Measurements from ENCODE around the gene SNRPE. TPM values are rescaled to one million over a fixed set of nuclear protein-coding genes. Genes with fewer than 3 reads are reported as not detected.

The SNRPE gene
- 100 to 1,000 TPM in 2 of 4 donors, 10 to 100 TPM in 2; 46.3 to 156 (median 111) TPM for polyA plus RNA-seq
- long read RNA-seq, donor 1 = 0 reads
- long read RNA-seq, donor 2, transcript SNRPE-202 (5 exons, 942 nt) = major isoform, 57 of 67 reads
- long read RNA-seq, donor 2, partial matches to known transcripts = 0 of 67 reads
- long read RNA-seq, donor 2, other reads (novel, unspliced or antisense) = 6 of 67 reads
- long read RNA-seq, donor 3, transcript SNRPE-202 (5 exons, 942 nt) = major isoform, 130 of 156 reads
- long read RNA-seq, donor 3, transcript SNRPE-206 (4 exons, 967 nt) = minor isoform, 6 of 156 reads
- long read RNA-seq, donor 3, partial matches to known transcripts = 8 of 156 reads
- long read RNA-seq, donor 3, other reads (novel, unspliced or antisense) = 6 of 156 reads
- long read RNA-seq, donor 4, transcript SNRPE-202 (5 exons, 942 nt) = major isoform, 6 of 7 reads
- long read RNA-seq, donor 4, partial matches to known transcripts = 0 of 7 reads
- long read RNA-seq, donor 4, other reads (novel, unspliced or antisense) = 0 of 7 reads
- long read RNA-seq, donor 5, transcript SNRPE-202 (5 exons, 942 nt) = major isoform, 48 of 67 reads
- long read RNA-seq, donor 5, partial matches to known transcripts = 17 of 67 reads
- long read RNA-seq, donor 5, other reads (novel, unspliced or antisense) = 0 of 67 reads
- long read RNA-seq, donor 6, transcript SNRPE-202 (5 exons, 942 nt) = major isoform, 80 of 89 reads
- long read RNA-seq, donor 6, partial matches to known transcripts = 0 of 89 reads
- long read RNA-seq, donor 6, other reads (novel, unspliced or antisense) = 6 of 89 reads
- long read RNA-seq, donor 7 = 0 reads
- long read RNA-seq, donor 8, transcript SNRPE-202 (5 exons, 942 nt) = major isoform, 12 of 13 reads
- long read RNA-seq, donor 8, partial matches to known transcripts = 0 of 13 reads
- long read RNA-seq, donor 8, other reads (novel, unspliced or antisense) = 0 of 13 reads
- long read RNA-seq, donor 9, transcript SNRPE-202 (5 exons, 942 nt) = major isoform, 19 of 20 reads
- long read RNA-seq, donor 9, partial matches to known transcripts = 0 of 20 reads
- long read RNA-seq, donor 9, other reads (novel, unspliced or antisense) = 0 of 20 reads
- long read RNA-seq, donor 10, transcript SNRPE-202 (5 exons, 942 nt) = major isoform, 168 of 198 reads
- long read RNA-seq, donor 10, partial matches to known transcripts = 0 of 198 reads
- long read RNA-seq, donor 10, other reads (novel, unspliced or antisense) = 17 of 198 reads

DNA sequence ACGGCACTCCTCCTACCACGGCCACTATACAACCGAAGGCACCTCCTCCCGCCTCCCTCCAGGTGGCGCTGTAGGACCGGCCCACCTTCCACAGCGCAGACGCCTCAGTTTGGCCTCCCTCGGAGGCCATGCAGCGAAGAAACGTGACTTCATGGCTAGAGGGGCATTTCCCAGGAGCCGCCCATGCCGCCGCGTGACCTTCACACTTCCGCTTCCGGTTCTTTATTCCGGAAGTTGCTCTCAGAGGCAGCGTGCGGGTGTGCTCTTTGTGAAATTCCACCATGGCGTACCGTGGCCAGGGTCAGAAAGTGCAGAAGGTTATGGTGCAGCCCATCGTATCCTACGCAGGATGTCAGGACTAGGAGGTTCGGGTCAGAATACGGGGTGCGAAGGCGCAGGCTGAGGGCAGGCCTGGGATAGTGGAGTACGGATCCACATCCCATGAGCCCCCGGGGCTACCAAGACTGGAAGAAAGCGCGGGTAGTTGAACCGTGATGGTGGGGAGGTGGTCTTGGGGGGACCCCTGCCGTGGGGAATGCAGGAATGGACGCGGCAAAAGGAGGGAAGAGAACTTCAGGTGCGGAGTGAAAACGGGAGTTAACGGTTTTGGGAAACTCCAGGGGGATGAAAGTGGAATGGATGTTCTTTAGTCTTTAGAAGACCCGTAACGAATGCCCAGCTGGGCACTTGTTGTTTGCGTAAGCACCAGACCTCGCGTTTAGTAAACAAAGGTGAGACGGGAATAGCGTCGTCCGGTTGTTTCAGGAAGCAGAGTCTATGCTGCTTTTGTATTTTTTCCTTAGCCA, at the start of gene SNRPE:
TSS of gene SNRPE (plus strand) at position 221 of the 806 bp plus-strand sequence. CDS start at position 282, 61 bp downstream.
- H3K4me1 ChIP-seq (ENCODE audit: control insufficient read depth in 3 of 3, insufficient read depth in 2 of 3, low read depth in 1 of 3, low read length in 2 of 3) = peaks cover 0 to 13% (median 4%) of the 10 kb centered on the region in 3 donors
- H3K36me3 ChIP-seq (ENCODE audit: control insufficient read depth in 3 of 3, insufficient read depth in 2 of 3, low read depth in 1 of 3, low read length in 3 of 3) = peaks cover 10 to 18% (median 14%) of the 10 kb centered on the region in 3 donors
- WGBS, 3 donors = 0 to 1% (median 0%) methylated on average over 48 of the region's 48 CpGs
- no peaks in the 10 kb centered on the region for H3K27me3 ChIP-seq (ENCODE audit: control insufficient read depth in 3 of 3, insufficient read depth in 3 of 3, low read length in 3 of 3)
- H3K4me3 ChIP-seq (ENCODE audit: low read depth in 1 of 3, low read length in 3 of 3) = peak within 1 kb of the TSS; percentile 68 to 97 (median 83)
- FAIRE-seq (no peak), DNase-seq (peak; percentile 99 to 100)
- no peaks in the 10 kb centered on the region for H3K9me3 ChIP-seq (ENCODE audit: control insufficient read depth in 2 of 2, insufficient read depth in 1 of 2, low read depth in 1 of 2, low read length in 1 of 2)
- peak within 1 kb of the TSS in 2 of 3 donors; percentile 90 to 97 for H3K27ac ChIP-seq (ENCODE audit: low read depth in 1 of 3, low read length in 2 of 3)

DNA sequence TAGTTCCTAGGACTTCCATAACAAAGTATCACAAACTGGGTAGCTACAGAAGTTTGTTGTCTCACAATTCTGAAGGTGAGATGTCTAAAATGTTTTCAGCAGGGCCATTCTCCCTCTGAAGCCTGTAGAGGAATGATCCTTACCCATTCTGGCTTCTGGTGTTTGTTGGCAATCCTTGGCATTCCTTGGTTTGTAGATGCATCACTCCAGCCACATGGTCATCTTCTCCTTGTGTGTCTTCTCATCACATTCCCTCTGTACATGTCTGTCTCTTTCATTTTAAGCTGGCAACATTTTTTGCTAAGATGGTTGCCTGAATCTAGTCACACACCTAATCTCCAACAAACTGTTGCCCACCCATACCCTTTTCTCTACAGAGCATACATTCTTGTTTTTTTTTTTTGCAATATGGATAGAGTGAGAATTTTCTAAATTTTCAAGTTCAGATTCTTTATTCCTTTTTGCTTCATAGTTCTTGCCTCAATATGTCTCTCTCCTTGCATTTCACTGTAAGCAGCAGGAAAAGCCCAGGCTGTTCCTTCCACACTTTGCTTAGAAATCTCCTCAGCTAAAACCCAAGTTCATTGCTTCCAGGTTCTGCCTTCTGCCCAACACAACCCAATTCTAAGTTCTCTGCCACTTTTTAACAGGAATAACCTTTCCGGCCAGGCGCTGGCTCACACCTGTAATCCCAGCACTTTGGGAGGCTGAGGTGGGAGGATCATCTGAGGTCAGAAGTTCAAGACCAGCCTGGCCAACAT, 47.6 kb upstream of the SNRPE start:
- DNase-seq (no peak), FAIRE-seq (no peak)
- H3K4me1 ChIP-seq (ENCODE audit: control insufficient read depth in 3 of 3, insufficient read depth in 2 of 3, low read depth in 1 of 3, low read length in 2 of 3) = no peaks in the 10 kb centered on the region
- peaks cover 9 to 41% (median 10%) of the 10 kb centered on the region in 3 donors for H3K36me3 ChIP-seq (ENCODE audit: control insufficient read depth in 3 of 3, insufficient read depth in 2 of 3, low read depth in 1 of 3, low read length in 3 of 3)
- H3K27me3 ChIP-seq (ENCODE audit: control insufficient read depth in 3 of 3, insufficient read depth in 3 of 3, low read length in 3 of 3) = no peaks in the 10 kb centered on the region
- H3K9me3 ChIP-seq (ENCODE audit: control insufficient read depth in 2 of 2, insufficient read depth in 1 of 2, low read depth in 1 of 2, low read length in 1 of 2) = no peaks in the 10 kb centered on the region
- WGBS, 3 donors = 96 to 100% (median 99%) methylated on average over 2 of the region's 2 CpGs
- H3K27ac ChIP-seq (ENCODE audit: low read depth in 1 of 3, low read length in 2 of 3) = no peak overlapping the region
- no peak overlapping the region for H3K4me3 ChIP-seq (ENCODE audit: low read depth in 1 of 3, low read length in 3 of 3)

DNA sequence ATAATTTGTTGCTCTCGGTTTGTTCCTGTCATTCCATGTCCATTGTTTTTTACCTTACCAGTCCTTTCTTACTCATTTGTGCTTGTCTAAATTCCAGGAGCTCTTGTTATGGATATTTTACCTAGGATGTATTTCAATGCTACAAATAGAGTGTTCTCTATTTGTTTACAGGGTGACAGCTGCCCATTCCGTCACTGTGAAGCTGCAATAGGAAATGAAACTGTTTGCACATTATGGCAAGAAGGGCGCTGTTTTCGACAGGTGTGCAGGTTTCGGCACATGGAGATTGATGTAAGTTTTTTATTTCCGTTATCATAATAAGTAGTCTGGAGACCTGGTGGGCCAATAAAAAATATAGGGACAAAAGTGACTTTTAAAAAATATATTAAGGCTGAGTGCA, 43.0 kb upstream of the SNRPE start:
- no peak for DNase-seq
- Histone ChIP-seq H3K27me3 (ENCODE audit: control insufficient read depth in 3 of 3, insufficient read depth in 3 of 3, low read length in 3 of 3) (no peaks in the 10 kb centered on the region), H3K27ac (ENCODE audit: low read depth in 1 of 3, low read length in 2 of 3) (no peak overlapping the region), H3K4me3 (ENCODE audit: low read depth in 1 of 3, low read length in 3 of 3) (no peak overlapping the region), H3K4me1 (ENCODE audit: control insufficient read depth in 3 of 3, insufficient read depth in 2 of 3, low read depth in 1 of 3, low read length in 2 of 3) (no peaks in the 10 kb centered on the region), H3K36me3 (ENCODE audit: control insufficient read depth in 3 of 3, insufficient read depth in 2 of 3, low read depth in 1 of 3, low read length in 3 of 3) (peaks cover 17 to 55% (median 31%) of the 10 kb centered on the region in 3 donors), H3K9me3 (ENCODE audit: control insufficient read depth in 2 of 2, insufficient read depth in 1 of 2, low read depth in 1 of 2, low read length in 1 of 2) (no peaks in the 10 kb centered on the region)
- WGBS, 3 donors = 85 to 96% (median 95%) methylated on average over 6 of the region's 6 CpGs
- no peak for FAIRE-seq

DNA sequence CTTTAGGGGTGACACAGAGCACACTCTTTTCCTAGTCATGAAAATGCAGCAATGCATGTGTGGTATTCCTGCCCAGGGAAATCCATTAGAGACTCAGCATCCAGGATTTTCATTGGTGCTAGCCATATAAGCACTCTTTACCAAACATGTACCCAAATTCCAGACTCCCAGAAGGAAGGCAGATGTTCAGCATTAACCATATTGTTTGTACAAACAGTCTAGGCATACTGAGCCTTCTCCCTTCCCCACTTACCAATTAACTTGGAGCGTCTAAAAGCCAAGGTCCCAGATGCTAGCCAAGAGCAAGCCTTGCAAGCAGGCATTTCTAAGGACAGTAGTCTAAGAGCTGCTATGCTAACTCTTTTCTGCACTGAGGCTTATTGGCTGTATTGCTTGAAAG, 38.1 kb upstream of the SNRPE start:
- Histone ChIP-seq H3K9me3 (ENCODE audit: control insufficient read depth in 2 of 2, insufficient read depth in 1 of 2, low read depth in 1 of 2, low read length in 1 of 2) (no peaks in the 10 kb centered on the region), H3K4me3 (ENCODE audit: low read depth in 1 of 3, low read length in 3 of 3) (no peak overlapping the region), H3K27me3 (ENCODE audit: control insufficient read depth in 3 of 3, insufficient read depth in 3 of 3, low read length in 3 of 3) (no peaks in the 10 kb centered on the region), H3K4me1 (ENCODE audit: control insufficient read depth in 3 of 3, insufficient read depth in 2 of 3, low read depth in 1 of 3, low read length in 2 of 3) (no peaks in the 10 kb centered on the region), H3K27ac (ENCODE audit: low read depth in 1 of 3, low read length in 2 of 3) (no peak overlapping the region), H3K36me3 (ENCODE audit: control insufficient read depth in 3 of 3, insufficient read depth in 2 of 3, low read depth in 1 of 3, low read length in 3 of 3) (peaks cover 15 to 51% (median 25%) of the 10 kb centered on the region in 3 donors)
- 78 to 96% (median 96%) methylated on average over 1 of the region's 1 CpG for WGBS, 3 donors
- FAIRE-seq (no peak), DNase-seq (no peak)

DNA sequence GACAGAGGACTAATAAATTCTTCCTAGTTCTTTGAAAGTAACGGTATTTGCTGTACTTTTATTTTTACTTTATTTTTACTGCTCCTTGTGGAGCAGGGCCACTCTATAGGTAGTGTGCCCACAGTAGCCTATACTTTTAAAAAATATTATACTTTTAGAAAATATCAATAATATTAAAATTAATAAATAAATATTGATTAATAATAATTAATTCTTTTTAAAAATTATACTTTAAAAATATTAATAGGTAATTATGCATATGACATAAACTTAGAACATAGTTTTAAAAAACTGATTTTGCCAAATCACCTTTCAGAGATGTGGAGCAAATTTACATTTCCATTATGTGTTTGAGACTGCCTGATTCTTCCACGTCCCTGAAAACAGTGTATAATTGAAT, 35.2 kb upstream of the SNRPE start:
- Histone ChIP-seq H3K27me3 (ENCODE audit: control insufficient read depth in 3 of 3, insufficient read depth in 3 of 3, low read length in 3 of 3) (no peaks in the 10 kb centered on the region), H3K4me1 (ENCODE audit: control insufficient read depth in 3 of 3, insufficient read depth in 2 of 3, low read depth in 1 of 3, low read length in 2 of 3) (no peaks in the 10 kb centered on the region), H3K9me3 (ENCODE audit: control insufficient read depth in 2 of 2, insufficient read depth in 1 of 2, low read depth in 1 of 2, low read length in 1 of 2) (no peaks in the 10 kb centered on the region), H3K4me3 (ENCODE audit: low read depth in 1 of 3, low read length in 3 of 3) (no peak overlapping the region), H3K27ac (ENCODE audit: low read depth in 1 of 3, low read length in 2 of 3) (no peak overlapping the region), H3K36me3 (ENCODE audit: control insufficient read depth in 3 of 3, insufficient read depth in 2 of 3, low read depth in 1 of 3, low read length in 3 of 3) (peaks cover 13 to 35% (median 27%) of the 10 kb centered on the region in 3 donors)
- FAIRE-seq (no peak), DNase-seq (no peak)
- 77 to 91% (median 85%) methylated on average over 2 of the region's 2 CpGs for WGBS, 3 donors

DNA sequence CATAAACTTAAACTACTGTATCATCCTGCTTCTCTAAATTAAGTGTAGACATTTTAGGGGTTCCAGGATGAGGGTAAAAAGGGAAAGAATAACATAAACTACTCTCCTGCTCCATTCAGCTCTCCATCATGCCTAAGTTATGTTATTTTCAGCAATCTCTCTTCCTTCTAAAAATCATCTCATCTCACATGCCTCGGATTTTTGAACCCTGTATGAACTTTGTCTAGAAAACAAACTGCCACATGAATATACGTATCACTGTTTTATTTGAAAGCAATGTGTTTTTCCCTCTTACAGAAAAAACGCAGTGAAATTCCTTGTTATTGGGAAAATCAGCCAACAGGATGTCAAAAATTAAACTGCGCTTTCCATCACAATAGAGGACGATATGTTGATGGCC, 33.4 kb upstream of the SNRPE start:
- Histone ChIP-seq H3K27me3 (ENCODE audit: control insufficient read depth in 3 of 3, insufficient read depth in 3 of 3, low read length in 3 of 3) (no peaks in the 10 kb centered on the region), H3K4me3 (ENCODE audit: low read depth in 1 of 3, low read length in 3 of 3) (no peak overlapping the region), H3K9me3 (ENCODE audit: control insufficient read depth in 2 of 2, insufficient read depth in 1 of 2, low read depth in 1 of 2, low read length in 1 of 2) (no peaks in the 10 kb centered on the region), H3K36me3 (ENCODE audit: control insufficient read depth in 3 of 3, insufficient read depth in 2 of 3, low read depth in 1 of 3, low read length in 3 of 3) (peaks cover 9 to 36% (median 22%) of the 10 kb centered on the region in 3 donors), H3K27ac (ENCODE audit: low read depth in 1 of 3, low read length in 2 of 3) (no peak overlapping the region), H3K4me1 (ENCODE audit: control insufficient read depth in 3 of 3, insufficient read depth in 2 of 3, low read depth in 1 of 3, low read length in 2 of 3) (no peaks in the 10 kb centered on the region)
- FAIRE-seq = no peak
- 88 to 92% (median 89%) methylated on average over 5 of the region's 5 CpGs for WGBS, 3 donors
- DNase-seq = no peak

DNA sequence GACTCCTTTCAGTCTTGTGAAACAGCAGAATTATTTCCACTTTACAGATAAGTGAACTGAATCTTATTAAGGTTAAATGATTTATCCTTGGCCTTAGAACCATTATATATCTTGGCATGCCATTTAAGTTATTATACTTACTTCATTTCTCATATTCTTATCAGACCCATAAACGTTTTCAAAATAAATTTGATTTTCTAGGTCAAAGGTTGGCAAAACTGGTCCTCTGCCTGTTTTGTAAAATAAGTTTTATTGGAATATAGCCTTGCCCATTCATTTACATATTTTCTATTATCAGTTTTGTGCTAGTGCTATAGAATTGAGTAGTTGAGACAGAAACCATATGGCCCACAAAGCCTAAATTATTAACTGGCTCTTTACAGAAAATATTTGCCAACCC, 32.9 kb upstream of the SNRPE start:
- H3K9me3 ChIP-seq (ENCODE audit: control insufficient read depth in 2 of 2, insufficient read depth in 1 of 2, low read depth in 1 of 2, low read length in 1 of 2) = no peaks in the 10 kb centered on the region
- DNase-seq (peak in 1 of 2 donors; percentile 30), FAIRE-seq (no peak)
- H3K27ac ChIP-seq (ENCODE audit: low read depth in 1 of 3, low read length in 2 of 3) = no peak overlapping the region
- H3K4me1 ChIP-seq (ENCODE audit: control insufficient read depth in 3 of 3, insufficient read depth in 2 of 3, low read depth in 1 of 3, low read length in 2 of 3) = no peaks in the 10 kb centered on the region
- H3K4me3 ChIP-seq (ENCODE audit: low read depth in 1 of 3, low read length in 3 of 3) = no peak overlapping the region
- H3K27me3 ChIP-seq (ENCODE audit: control insufficient read depth in 3 of 3, insufficient read depth in 3 of 3, low read length in 3 of 3) = no peaks in the 10 kb centered on the region
- WGBS, 3 donors = 13 to 48% (median 29%) methylated on average over 1 of the region's 1 CpG
- H3K36me3 ChIP-seq (ENCODE audit: control insufficient read depth in 3 of 3, insufficient read depth in 2 of 3, low read depth in 1 of 3, low read length in 3 of 3) = peaks cover 9 to 37% (median 18%) of the 10 kb centered on the region in 3 donors
